Retinal pigment epithelial cell (primary cell): ENCODE measurements around the gene TCF19.
"Not testable (repeated sequence)": the region's sequence is repeated elsewhere in the genome, so short reads cannot be mapped to it uniquely, and the experiment has no call there.

Experiments
- DNase-seq: peaks from one replicate; pipeline ENCODE4 v3.0.0-alpha.2; 2010; ENCODE audit warnings: low read depth
- H3K4me3 ChIP-seq: 2 replicates; pipeline ENCODE4 v1.5.1; 2011; ENCODE audit warnings: mild to moderate bottlenecking, low read length, control low read depth, moderate library complexity
- CTCF ChIP-seq: conservative IDR thresholded peaks from 2 replicates; pipeline ENCODE4 v1.5.1; 2011; ENCODE audit warnings: low read depth, low read length, control low read depth, inconsistent platforms

The TCF19 gene

GRCh38 chr6:31197559-31198305 lies 39.3 kb downstream of the TCF19 start:
- no peak for TF ChIP-seq CTCF
- peak overlapping the region; percentile 78 for H3K4me3 ChIP-seq
- peak; percentile 13 for DNase-seq

- not testable (repeated sequence) for DNase-seq, H3K4me3 ChIP-seq
These were observed 40.7 kb downstream of the TCF19 start for GRCh38 chr6:31199105-31199452.

- no peak for DNase-seq
- H3K4me3 ChIP-seq: no peak overlapping the region
- TF ChIP-seq CTCF: no peak
These were observed 44.1 kb downstream of the TCF19 start for GRCh38 chr6:31202259-31203166.

GRCh38 chr6:31203345-31203979 lies 45.1 kb downstream of the TCF19 start:
- DNase-seq: no peak
- no peak overlapping the region for H3K4me3 ChIP-seq
- no peak for TF ChIP-seq CTCF

- no peak overlapping the region for H3K4me3 ChIP-seq
- no peak for TF ChIP-seq CTCF
These were observed 46.4 kb downstream of the TCF19 start for GRCh38 chr6:31204751-31205145.

GRCh38 chr6:31205638-31206037 lies 47.2 kb downstream of the TCF19 start:
- H3K4me3 ChIP-seq: no peak overlapping the region
- no peak for TF ChIP-seq CTCF
- DNase-seq: no peak

More at GRCh38 chr6:31204751-31205145, 46.4 kb downstream of the TCF19 start:
- no peak for DNase-seq

- no peak overlapping the region for H3K4me3 ChIP-seq
- TF ChIP-seq CTCF: no peak
- DNase-seq: no peak
These were observed 50.1 kb downstream of the TCF19 start for GRCh38 chr6:31208506-31208905.
